HG02973 (cell line): ENCODE results near the gene MEN1.

Source experiments
- ATAC-seq: cut with Tn5 transposase; IDR thresholded peaks from one replicate; pipeline ENCODE4 v1.9.1; 2021; ENCODE audit warnings: moderate library complexity; ENCODE audit not compliant: unreplicated experiment

Gene MEN1

DNA sequence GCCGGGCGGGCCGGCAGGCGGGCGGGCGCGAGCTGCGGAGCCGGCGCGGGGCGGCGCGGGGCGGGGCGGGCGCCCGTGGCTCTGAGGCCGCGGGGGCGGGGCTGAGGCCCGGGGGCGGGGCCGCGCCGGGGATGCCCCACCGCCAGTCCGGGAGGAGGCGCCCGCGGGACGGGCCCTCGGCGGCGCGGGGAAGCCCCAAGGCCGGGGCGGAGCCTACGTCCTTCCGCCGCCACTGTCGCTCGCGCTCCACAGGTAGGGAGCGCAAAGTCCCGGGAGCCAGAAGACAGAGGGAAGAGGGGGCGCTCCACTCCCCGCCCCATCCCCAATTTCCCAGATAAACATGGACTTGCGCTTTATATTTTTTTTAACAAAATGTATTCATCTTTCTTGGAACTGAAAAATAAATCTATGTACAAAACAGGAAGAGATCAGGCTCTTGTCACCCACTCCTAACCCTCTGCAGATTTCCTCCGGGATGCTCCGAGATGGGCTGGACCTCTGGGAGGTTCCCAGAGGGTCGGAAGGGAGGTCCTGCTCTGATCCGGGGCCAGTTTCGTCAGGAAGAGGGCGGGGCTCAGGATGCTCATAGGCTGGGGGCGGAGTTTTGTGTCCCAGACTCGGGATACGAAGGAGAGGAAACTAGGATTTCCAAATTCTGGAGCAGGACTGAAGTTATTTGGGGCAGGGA, 7.0 kb downstream of the MEN1 start, which contains the start of gene MAP4K2:
TSS of gene MAP4K2 (minus strand) at position 57 of the 688 bp plus-strand sequence. CDS start 65 bp downstream, outside the sequence.
- ATAC-seq, result peak; percentile 57

DNA sequence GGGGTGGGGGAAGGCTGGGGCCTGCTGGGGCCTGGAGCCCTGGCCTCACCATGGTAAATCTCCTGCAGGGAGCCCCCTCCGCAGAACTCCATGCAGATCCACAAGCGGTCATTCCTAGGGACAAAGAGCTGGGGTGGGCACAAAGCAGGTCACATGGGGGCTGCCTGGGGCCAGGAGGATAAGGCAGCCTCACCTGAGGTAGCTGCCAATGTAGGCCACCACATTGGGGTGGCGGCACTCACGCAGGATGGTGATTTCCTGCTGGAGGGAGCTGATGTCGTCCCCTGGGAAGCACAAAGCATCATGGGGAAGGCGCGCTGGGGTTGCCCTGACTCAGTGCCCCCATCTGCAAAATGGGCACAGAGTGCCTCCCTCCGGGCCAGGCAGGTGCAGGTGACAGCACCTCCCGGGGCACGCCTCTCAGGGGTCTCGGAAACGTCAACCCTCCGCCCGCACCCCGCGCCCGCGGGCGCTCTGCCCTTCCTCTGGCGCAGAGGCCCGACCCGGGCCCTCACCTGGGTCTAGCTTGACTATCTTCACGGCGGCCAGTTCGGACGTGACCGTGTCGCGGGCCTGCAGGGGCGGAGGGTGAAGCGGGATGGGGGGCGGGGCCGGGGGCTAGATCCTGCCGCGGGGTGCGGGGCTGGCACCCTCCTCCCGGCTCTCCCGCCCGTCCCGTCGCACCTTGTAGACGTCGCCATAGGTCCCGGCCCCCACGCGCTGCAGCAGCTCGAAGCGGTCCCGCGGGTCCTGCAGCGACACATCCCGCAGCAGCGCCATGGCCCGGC, 7.8 kb downstream of the MEN1 start:
- peak; percentile 15 for ATAC-seq

DNA sequence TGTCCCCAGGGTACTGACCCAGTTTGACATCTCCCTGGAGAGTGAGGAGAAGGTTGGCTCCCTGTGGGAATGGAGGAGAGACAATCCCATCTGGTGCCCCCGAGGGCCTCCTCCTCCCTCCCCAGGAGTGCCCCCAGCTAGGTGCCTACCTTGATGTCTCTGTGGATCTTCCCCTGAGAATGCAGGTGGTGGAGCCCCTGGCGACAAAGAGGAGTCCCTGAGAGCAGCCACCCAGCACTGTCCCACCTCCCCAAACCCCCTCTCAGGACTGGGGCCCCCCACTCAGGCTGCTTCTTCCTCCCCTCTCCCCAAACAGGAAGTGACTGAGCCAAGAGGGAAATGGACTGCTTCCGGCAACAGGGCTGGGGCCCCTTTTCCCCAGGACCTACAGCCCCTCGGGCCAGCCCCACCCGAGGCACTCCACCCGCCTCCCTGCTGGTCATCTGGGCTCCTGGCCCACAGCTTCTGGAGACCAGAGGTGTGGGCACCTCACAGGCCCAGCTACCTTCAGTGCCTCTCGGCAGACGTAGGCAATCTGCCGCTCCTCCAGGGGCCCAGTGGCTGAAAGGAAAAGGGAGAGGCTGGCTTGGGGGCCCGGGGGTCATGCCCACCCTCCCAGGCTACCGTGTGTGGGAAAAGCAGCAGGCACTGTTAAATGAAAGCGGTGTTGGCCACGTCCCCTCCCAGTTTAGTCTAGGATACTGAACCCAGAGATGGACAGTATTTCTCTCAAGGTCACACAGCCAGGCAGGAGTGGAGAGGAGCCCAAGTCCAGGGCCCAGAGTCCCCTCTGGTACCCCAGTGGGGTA, 8.6 kb downstream of the MEN1 start:
- ATAC-seq, result no peak

GRCh38 chr11:64801158-64801464, 9.2 kb downstream of the MEN1 start:
- no peak for ATAC-seq

- ATAC-seq, result no peak
Observed at GRCh38 chr11:64800303-64801157, 9.8 kb downstream of the MEN1 start.

GRCh38 chr11:64799623-64800302, 10.6 kb downstream of the MEN1 start:
- no peak for ATAC-seq

- no peak for ATAC-seq
Observed at GRCh38 chr11:64799256-64799622, 11.1 kb downstream of the MEN1 start.

- no peak for ATAC-seq
Observed at GRCh38 chr11:64796757-64797541, 13.4 kb downstream of the MEN1 start.

DNA sequence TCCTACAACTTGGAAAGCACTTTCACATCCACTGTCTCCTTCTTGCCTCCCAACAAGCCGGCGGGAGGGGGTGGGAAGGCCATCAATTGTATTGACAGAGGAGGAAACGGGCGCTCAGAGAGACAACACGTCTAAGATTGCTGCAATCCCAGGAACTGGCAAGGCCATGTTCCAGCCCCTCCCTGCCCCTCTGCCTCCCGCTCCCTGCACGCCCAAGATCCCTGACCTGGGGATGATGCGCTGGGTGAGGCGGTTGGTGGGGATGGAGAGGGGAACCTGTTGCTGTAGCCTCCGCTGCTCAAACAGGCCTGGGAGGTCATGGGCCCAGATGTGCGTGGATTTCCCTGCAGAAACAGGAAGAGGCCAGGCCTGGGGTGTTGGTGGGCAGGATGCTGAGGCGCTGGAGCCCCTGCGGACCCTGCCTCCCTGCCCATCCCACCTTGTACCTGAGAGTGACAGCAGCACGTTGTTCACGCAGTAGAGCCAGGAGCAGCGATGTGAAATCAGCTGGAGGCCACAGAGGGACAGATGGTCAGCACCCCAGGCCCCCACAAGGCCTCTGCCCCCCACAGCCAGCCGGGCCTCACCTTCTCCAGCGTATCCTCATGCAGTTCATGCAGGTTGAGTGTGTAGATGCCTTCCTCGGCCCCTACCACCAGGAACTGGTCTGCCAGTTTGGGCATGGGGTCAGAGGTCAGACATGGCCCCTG, 14.1 kb downstream of the MEN1 start:
- ATAC-seq, result no peak

GRCh38 chr11:64794526-64794925, 15.8 kb downstream of the MEN1 start:
- no peak for ATAC-seq

GRCh38 chr11:64793271-64794160, 16.8 kb downstream of the MEN1 start:
- ATAC-seq, result no peak

- no peak for ATAC-seq
Observed at GRCh38 chr11:64792482-64792881, 17.9 kb downstream of the MEN1 start.

GRCh38 chr11:64791781-64792291, 18.5 kb downstream of the MEN1 start:
- ATAC-seq, result no peak

GRCh38 chr11:64790205-64791095, 19.9 kb downstream of the MEN1 start:
- no peak for ATAC-seq

GRCh38 chr11:64789331-64790204, 20.8 kb downstream of the MEN1 start:
- no peak for ATAC-seq
